IMR-90 (cell line): ENCODE data around the gene GAS7. TPM values are rescaled to one million over a fixed set of nuclear protein-coding genes. Genes with fewer than 3 reads are reported as not detected.

Experiments used
- ATAC-seq: fragments of 200-7000 bp; cut with Tn5 transposase; 2 replicates; pipeline ENCODE4 v1.9.1; 2020; ENCODE audit warnings: low read depth, mild to moderate bottlenecking, moderate library complexity
- BruUV-seq: library from RNA; stranded (reverse); fragments of 400-500 nt; replicated peaks from 2 replicates; lab custom pipeline; 2021; lab: Mats Ljungman, UMichigan
- CTCF ChIA-PET: fragments of 300-600 bp; formaldehyde crosslinking; extraction: SDS; loops from one replicate; lab custom pipeline; 2021; ENCODE audit warnings: antibody characterized with exemption; lab: Yijun Ruan, JAX
- POLR2A ChIA-PET: fragments of 300-600 bp; sonication (Branson Sonifier 250); formaldehyde crosslinking; loops from one replicate; lab custom pipeline; 2022; ENCODE audit warnings: antibody characterized with exemption; ENCODE audit not compliant: unreplicated experiment; lab: Charles Lee
- DNase-seq: peaks from one replicate; pipeline ENCODE4 v3.0.0; 2013
- H2AFZ ChIP-seq: replicated peaks from 2 replicates; pipeline ENCODE3; 2013; ENCODE audit warnings: low read length, mild to moderate bottlenecking; ENCODE audit not compliant: poor library complexity
- H2AK5ac ChIP-seq: 2 replicates; pipeline ENCODE4 v1.6.1; 2013; ENCODE audit warnings: low read depth, low read length, inconsistent platforms
- H2AK9ac ChIP-seq: replicated peaks from 2 replicates; pipeline ENCODE3; 2013; ENCODE audit warnings: mild to moderate bottlenecking, low read depth, low read length, moderate library complexity; ENCODE audit not compliant: poor library complexity
- H2BK120ac ChIP-seq: 2 replicates; pipeline ENCODE4 v1.6.1; 2013; ENCODE audit warnings: low read depth, low read length, inconsistent platforms
- H2BK15ac ChIP-seq: 3 replicates; pipeline ENCODE4 v1.6.1; 2013; ENCODE audit warnings: low read depth, low read length, inconsistent platforms
- H2BK20ac ChIP-seq: 2 replicates; pipeline ENCODE4 v1.6.1; 2013; ENCODE audit warnings: low read depth, mild to moderate bottlenecking, inconsistent platforms, low read length, moderate library complexity
- H2BK5ac ChIP-seq: 2 replicates; pipeline ENCODE4 v1.6.1; 2013; ENCODE audit warnings: mild to moderate bottlenecking, low read depth, low read length, inconsistent platforms; ENCODE audit not compliant: poor library complexity, severe bottlenecking
- H3K14ac ChIP-seq: replicated peaks from 2 replicates; pipeline ENCODE4 v1.6.1; 2013; ENCODE audit warnings: low read depth, low read length, inconsistent platforms
- H3K18ac ChIP-seq: 2 replicates; pipeline ENCODE4 v1.6.1; 2013; ENCODE audit warnings: low read depth, low read length, control low read depth
- H3K23ac ChIP-seq: 2 replicates; pipeline ENCODE4 v1.6.1; 2013; ENCODE audit warnings: low read depth, low read length, inconsistent platforms
- H3K27ac ChIP-seq: 2 replicates; pipeline ENCODE4 v1.5.1; 2013; ENCODE audit warnings: mild to moderate bottlenecking, control low read depth, low read length; ENCODE audit not compliant: insufficient read depth
- H3K27me3 ChIP-seq: 2 replicates; pipeline ENCODE4 v1.6.1; 2013; ENCODE audit warnings: low read length; ENCODE audit not compliant: control insufficient read depth, insufficient read depth
- H3K36me3 ChIP-seq: 2 replicates; pipeline ENCODE4 v1.6.1; 2013; ENCODE audit warnings: low read length, mixed read lengths; ENCODE audit not compliant: control insufficient read depth, insufficient read depth
- H3K4ac ChIP-seq: 2 replicates; pipeline ENCODE4 v1.6.1; 2013; ENCODE audit warnings: low read depth, low read length, inconsistent platforms
- H3K4me1 ChIP-seq: 2 replicates; pipeline ENCODE4 v1.6.1; 2013; ENCODE audit warnings: low read length, mixed read lengths; ENCODE audit not compliant: control insufficient read depth, insufficient read depth
- H3K4me2 ChIP-seq: 2 replicates; pipeline ENCODE4 v1.6.1; 2013; ENCODE audit warnings: low read depth, mild to moderate bottlenecking, control low read depth, low read length, moderate library complexity
- H3K4me3 ChIP-seq: 2 replicates; pipeline ENCODE4 v1.5.1; 2013; ENCODE audit warnings: low read depth, mild to moderate bottlenecking, control low read depth, low read length, moderate library complexity; ENCODE audit not compliant: insufficient read depth
- H3K56ac ChIP-seq: 2 replicates; pipeline ENCODE4 v1.6.1; 2013; ENCODE audit warnings: low read length, inconsistent platforms; ENCODE audit not compliant: insufficient read depth; ENCODE audit errors: extremely low read depth
- H3K79me1 ChIP-seq, 2 experiments: 2 replicates each; pipeline ENCODE4 v1.6.1; 2013; ENCODE audit warnings: low read length in 2 of 2, inconsistent platforms in 1 of 2, low read depth in 1 of 2
- H3K9ac ChIP-seq: 2 replicates; pipeline ENCODE4 v1.6.1; 2013; ENCODE audit warnings: low read depth, low read length, control low read depth
- H3K9me1 ChIP-seq: 2 replicates; pipeline ENCODE4 v1.6.1; 2013; ENCODE audit warnings: low read length, inconsistent platforms; ENCODE audit not compliant: insufficient read depth
- H3K9me3 ChIP-seq: 2 replicates; pipeline ENCODE4 v1.6.1; 2013; ENCODE audit warnings: low read length; ENCODE audit not compliant: control insufficient read depth, insufficient read depth
- H4K20me1 ChIP-seq: 2 replicates; pipeline ENCODE4 v1.6.1; 2013; ENCODE audit warnings: low read length, inconsistent platforms; ENCODE audit not compliant: insufficient read depth
- H4K5ac ChIP-seq: 2 replicates; pipeline ENCODE4 v1.6.1; 2013; ENCODE audit warnings: mild to moderate bottlenecking, low read depth, low read length, control low read depth
- H4K8ac ChIP-seq, 2 experiments: 2 replicates each; pipeline ENCODE4 v1.6.1; 2013; ENCODE audit warnings: low read depth in 2 of 2, low read length in 2 of 2, control low read depth in 1 of 2, inconsistent platforms in 1 of 2
- H4K91ac ChIP-seq: 2 replicates; pipeline ENCODE4 v1.6.1; 2013; ENCODE audit warnings: low read depth, low read length, inconsistent platforms; ENCODE audit not compliant: insufficient read depth
- CEBPB ChIP-seq: IDR thresholded peaks from 2 replicates; pipeline ENCODE4 v1.6.1; 2012; ENCODE audit warnings: low read depth, low read length, improper control_type of control experiment
- CHD1 ChIP-seq: IDR thresholded peaks from 2 replicates; pipeline ENCODE4 v1.6.1; 2012; ENCODE audit warnings: low read depth, low read length, improper control_type of control experiment
- ELK1 ChIP-seq: fragments of 150-350 bp; IDR thresholded peaks from 2 replicates; pipeline ENCODE4 v1.6.1; 2016; ENCODE audit warnings: low read depth, mild to moderate bottlenecking, low read length, moderate library complexity, borderline replicate concordance
- FOS ChIP-seq: fragments of 150-350 bp; IDR thresholded peaks from 2 replicates; pipeline ENCODE4 v1.6.1; 2016; ENCODE audit warnings: low read depth, low read length
- MAFK ChIP-seq: IDR thresholded peaks from 2 replicates; pipeline ENCODE4 v1.6.1; 2012; ENCODE audit warnings: low read depth, low read length, improper control_type of control experiment
- MAZ ChIP-seq: IDR thresholded peaks from 2 replicates; pipeline ENCODE4 v1.6.1; 2012; ENCODE audit warnings: low read depth, mild to moderate bottlenecking, low read length, improper control_type of control experiment, moderate library complexity, borderline replicate concordance
- MXI1 ChIP-seq: IDR thresholded peaks from 2 replicates; pipeline ENCODE4 v1.6.1; 2012; ENCODE audit warnings: low read depth, mild to moderate bottlenecking, low read length, moderate library complexity, borderline replicate concordance
- NFE2L2 ChIP-seq: fragments of 150-350 bp; IDR thresholded peaks from 2 replicates; pipeline ENCODE4 v1.6.1; 2016; ENCODE audit warnings: low read depth, mild to moderate bottlenecking, low read length
- POLR2A ChIP-seq: IDR thresholded peaks from 2 replicates; pipeline ENCODE4 v1.6.1; 2012; ENCODE audit warnings: mild to moderate bottlenecking, low read depth, low read length
- RCOR1 ChIP-seq: IDR thresholded peaks from 2 replicates; pipeline ENCODE4 v1.6.1; 2012; ENCODE audit warnings: mild to moderate bottlenecking, low read length, improper control_type of control experiment; ENCODE audit not compliant: insufficient replicate concordance
- USF2 ChIP-seq: fragments of 150-350 bp; IDR thresholded peaks from 2 replicates; pipeline ENCODE4 v1.6.1; 2017; ENCODE audit warnings: mild to moderate bottlenecking, antibody characterized with exemption, low read length, low read depth
- WGBS, 2 experiments: methylation state at CpG; one replicate each; pipeline versions ENCODE4 v1.1.5 to v1.1.7; 2013; ENCODE audit warnings: missing lambda C conversion rate in 2 of 2; ENCODE audit not compliant: insufficient read length in 1 of 2; ENCODE audit errors: extremely low coverage in 2 of 2; 5-methylcytosine and 5-hydroxymethylcytosine counted together
- dilution Hi-C: fragments of 300-500 bp; cut with HindIII; formaldehyde crosslinking; loops from one replicate; pipeline ENCODE4 v1.14.3; 2018; ENCODE audit warnings: low sequenced_read_pairs; ENCODE audit not compliant: unreplicated experiment
- in situ Hi-C: fragments of 300-500 bp; cut with MboI; formaldehyde crosslinking; loops from 3 replicates; pipeline ENCODE4 v1.14.3; 2019; ENCODE audit warnings: low sequenced_read_pairs, inconsistent platforms, mixed read lengths
- intact Hi-C: fragments of 100-400 bp; cut with micrococcal nuclease; formaldehyde crosslinking; loops from 2 replicates; pipeline ENCODE4 v1.10.0; 2022
- polyA plus RNA-seq, 3 experiments: library from polyadenylated mRNA; depleted of rRNA; stranded (reverse); fragments of >200 nt; gene quantifications; 2 replicates each; pipeline ENCODE4 v1.2.3, GENCODE V29; 2012; ENCODE audit warnings: low replicate concordance in 1 of 3
- total RNA-seq: library from RNA; depleted of rRNA; stranded (reverse); fragments of >200 nt; gene quantifications from 2 replicates; pipeline ENCODE4 v1.2.3, GENCODE V29; 2012

Gene GAS7
- total and polyA plus RNA-seq, 2 of the 4 experiments (the other 2 are of a cell fraction), result 4.6 to 5.0 TPM

- no peak for TF ChIP-seq FOS
Observed at GRCh38 chr17:10136258-10136981, 62.0 kb downstream of the GAS7 start (continued).

GRCh38 chr17:10135539-10136257 lies 62.7 kb downstream of the GAS7 start:
- Histone ChIP-seq H2AFZ (peak overlapping the region; percentile 60), H3K4me2 (peak overlapping the region; percentile 36), H3K9ac (no peak overlapping the region)
- TF ChIP-seq POLR2A (no peak), CHD1 (no peak), MAZ (no peak), CEBPB (no peak), USF2 (no peak), ELK1 (no peak), MXI1 (no peak), RCOR1 (no peak), NFE2L2 (no peak), MAFK (no peak)

More at GRCh38 chr17:10135539-10136257, 62.7 kb downstream of the GAS7 start:
- dilution Hi-C loops (no loop called here), in situ Hi-C loops (no loop called here), intact Hi-C loops (no loop called here)
- BruUV-seq, result no TSS peak
- H3K56ac ChIP-seq, result no peak overlapping the region
- H3K36me3 ChIP-seq, result no peaks in the 10 kb centered on the region
- peak overlapping the region; percentile 70; the same call in 1 of the 2 replicates for H3K23ac ChIP-seq
- H4K20me1 ChIP-seq, result no peaks in the 10 kb centered on the region
- peak; percentile 56 for DNase-seq
- H4K5ac ChIP-seq, result peak overlapping the region; percentile 13; the same call in 1 of the 2 replicates
- peaks cover 16% of the 10 kb centered on the region for H3K4me1 ChIP-seq
- no peak overlapping the region for H3K4me3 ChIP-seq
- H2BK120ac ChIP-seq, result peak overlapping the region; percentile 73
- H3K14ac ChIP-seq, result peak overlapping the region; percentile 79
- ATAC-seq, result peak; percentile 63
- peaks cover 0 to 7% of the 10 kb centered on the region in 2 experiments; a peak in 1 of 4 replicates for H3K79me1 ChIP-seq
- H2AK5ac ChIP-seq, result peak overlapping the region; percentile 79
- H3K27ac ChIP-seq, result peak overlapping the region; percentile 27; the same call in 1 of the 2 replicates
- peak overlapping the region; percentile 46 for H3K18ac ChIP-seq
- H3K4ac ChIP-seq, result peak overlapping the region; percentile 51
- H2BK15ac ChIP-seq, result peak overlapping the region; percentile 17; the same call in 2 of the 3 replicates
- H2BK5ac ChIP-seq, result peak overlapping the region; percentile 41
- no peak overlapping the region for H2AK9ac ChIP-seq
- no peaks in the 10 kb centered on the region for H3K27me3 ChIP-seq
- WGBS, 2 experiments, result 20% methylated on average over 2 of the region's 12 CpGs; no CpG with 5 or more reads in 1 of the 2 experiments
- peak overlapping the region; percentile 60 for H2BK20ac ChIP-seq
- ChIA-PET POLR2A (no interaction called here), CTCF (no interaction called here)
- no peaks in the 10 kb centered on the region for H3K9me3 ChIP-seq
- peak overlapping the region; percentile 4 to 62 for H4K8ac ChIP-seq
- peaks cover 19% of the 10 kb centered on the region for H3K9me1 ChIP-seq
- H4K91ac ChIP-seq, result peak overlapping the region; percentile 16
